Measurements from ENCODE around the gene FASTKD1. TPM values are rescaled to one million over a fixed set of nuclear protein-coding genes. Genes with fewer than 3 reads are reported as not detected.
"Not testable (repeated sequence)": the region's sequence is repeated elsewhere in the genome, so short reads cannot be mapped to it uniquely, and the experiment has no call there.

Gene FASTKD1
- polyA plus RNA-seq, 3 donors = 29.3 to 41.6 (median 41.2) TPM

DNA sequence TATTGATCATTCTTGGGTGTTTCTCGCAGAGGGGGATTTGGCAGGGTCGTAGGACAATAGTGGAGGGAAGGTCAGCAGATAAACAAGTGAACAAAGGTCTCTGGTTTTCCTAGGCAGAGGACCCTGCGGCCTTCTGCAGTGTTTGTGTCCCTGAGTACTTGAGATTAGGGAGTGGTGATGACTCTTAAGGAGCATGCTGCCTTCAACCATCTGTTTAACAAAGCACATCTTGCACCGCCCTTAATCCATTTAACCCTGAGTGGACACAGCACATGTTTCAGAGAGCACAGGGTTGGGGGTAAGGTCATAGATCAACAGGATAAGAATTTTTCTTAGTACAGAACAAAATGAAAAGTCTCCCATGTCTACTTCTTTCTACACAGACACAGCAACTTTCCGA, 874 bp upstream of the FASTKD1 start:
- DNase-seq = not testable (repeated sequence)

DNA sequence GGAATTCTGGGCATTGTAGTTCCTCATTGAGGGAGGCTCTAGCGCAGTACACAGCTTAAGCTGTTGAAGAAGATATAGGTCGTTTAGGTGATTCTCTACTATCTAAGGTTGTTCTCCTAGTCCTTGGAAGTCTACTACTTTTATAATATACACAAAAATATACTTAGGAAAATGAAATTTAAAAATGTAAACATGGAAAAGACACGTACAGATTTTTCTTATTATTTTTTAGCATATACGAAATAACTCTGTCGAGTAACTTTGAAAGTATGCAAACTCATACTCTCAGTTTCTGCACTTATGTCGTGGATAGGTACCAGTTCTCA, 272 bp upstream of the FASTKD1 start:
- no peak for DNase-seq

DNA sequence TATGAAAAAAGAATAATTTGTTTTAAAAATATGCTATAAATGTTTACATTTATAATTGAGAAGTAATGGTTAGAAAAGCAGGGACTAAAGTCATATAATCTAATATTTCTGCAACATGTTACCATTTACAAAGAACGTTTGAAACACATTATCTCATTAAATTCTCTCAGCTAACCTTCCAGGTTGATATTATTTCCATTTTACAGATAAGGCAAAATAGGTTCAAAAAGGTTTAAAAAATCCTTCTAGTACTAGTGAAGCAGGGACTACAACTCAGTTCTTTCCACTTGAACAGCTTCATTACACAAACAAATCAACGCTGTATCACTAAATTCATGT, 875 bp downstream of the FASTKD1 start:
- no peak for DNase-seq

DNA sequence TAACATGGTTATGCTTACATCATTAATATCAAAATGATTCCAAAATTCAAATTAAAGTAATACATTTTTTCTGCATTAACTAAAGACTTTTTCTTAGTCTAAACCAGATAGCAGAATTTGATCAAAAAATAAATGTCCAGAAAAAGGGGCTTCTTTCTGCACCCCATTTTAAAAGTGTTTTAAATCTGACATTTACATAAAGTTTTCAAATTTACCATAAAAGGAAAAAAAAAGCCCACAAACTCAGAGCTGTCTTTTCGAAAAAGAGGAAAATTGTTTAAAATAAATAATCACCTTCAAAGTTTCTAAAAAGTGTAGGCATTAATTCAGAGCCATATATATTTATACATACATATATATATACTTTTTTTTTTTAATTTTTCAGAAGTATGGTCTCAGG, 1.5 kb downstream of the FASTKD1 start:
- no peak for DNase-seq

DNA sequence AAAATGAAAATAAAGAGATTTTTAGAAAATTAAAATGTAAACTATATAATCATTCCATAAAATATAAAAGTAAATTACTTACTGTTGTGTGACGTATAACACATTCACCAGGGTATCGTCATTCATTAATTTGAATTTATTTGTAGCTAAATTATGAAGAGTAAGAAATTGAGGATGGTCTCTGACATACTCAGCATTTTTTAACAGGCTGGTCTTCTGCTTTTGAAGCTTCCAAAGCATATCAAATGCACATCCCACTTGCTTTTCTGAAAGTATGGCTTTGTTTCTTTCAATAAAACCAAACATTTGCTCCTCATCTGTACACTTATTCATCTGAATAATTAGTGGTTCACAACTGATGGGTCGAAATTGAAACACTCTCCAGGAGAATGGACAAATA, 2.1 kb downstream of the FASTKD1 start:
- DNase-seq = no peak

DNA sequence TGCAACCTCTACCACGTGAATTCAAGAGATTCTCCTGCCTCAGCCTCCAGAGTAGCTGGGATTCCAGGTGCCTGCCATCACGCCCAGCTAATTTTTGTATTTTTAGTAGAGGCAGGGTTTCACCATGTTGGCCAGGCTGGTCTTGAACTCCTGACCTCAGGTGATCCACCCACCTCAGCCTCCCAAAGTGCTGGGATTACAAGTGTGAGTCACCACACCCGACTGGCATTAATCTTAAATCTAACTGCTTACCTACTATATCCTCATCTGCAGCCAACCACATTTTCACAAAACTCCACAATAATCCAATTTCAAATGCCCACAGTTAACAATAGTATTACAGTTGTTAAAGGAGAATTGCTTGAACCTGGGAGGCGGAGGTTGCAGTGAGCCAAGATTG, 2.9 kb downstream of the FASTKD1 start:
- DNase-seq = not testable (repeated sequence)

DNA sequence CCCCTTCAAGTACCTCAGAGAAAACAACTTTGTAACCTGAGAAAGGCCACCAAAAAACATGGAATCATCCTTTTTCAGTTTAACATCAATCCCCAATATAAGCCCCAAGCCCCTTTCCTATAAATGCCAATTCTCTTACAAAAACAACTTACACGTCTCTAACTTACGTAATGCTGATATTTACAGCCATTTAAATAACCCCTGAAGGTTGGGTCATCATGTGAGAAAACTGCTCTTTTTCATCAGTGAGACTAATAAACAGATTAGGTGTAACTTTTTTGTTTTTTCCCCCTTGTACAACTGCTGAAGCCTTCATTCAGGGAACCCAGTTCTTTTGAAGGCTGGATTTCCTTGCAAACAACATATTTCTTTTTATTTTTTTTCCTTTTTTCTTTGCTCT, 3.7 kb downstream of the FASTKD1 start:
- DNase-seq = no peak

DNA sequence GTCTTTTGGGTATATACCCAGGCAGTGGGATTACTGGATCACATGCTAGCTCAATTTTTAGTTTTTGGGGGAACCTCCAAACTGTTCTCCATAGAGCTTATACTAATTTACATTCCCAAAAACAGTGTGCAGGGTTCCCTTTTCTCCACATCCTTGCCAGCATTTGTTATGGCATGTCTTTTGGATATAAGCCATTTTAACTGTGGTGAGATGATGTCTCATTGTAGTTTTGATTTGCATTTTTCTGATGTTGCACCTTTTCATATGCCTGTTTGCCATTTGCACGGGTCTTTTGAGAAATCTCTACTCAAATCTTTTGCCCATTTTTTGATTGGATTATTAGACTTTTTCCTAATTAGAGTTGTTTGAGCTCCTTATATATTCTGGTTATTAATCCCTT, 8.0 kb downstream of the FASTKD1 start:
- DNase-seq = no peak

DNA sequence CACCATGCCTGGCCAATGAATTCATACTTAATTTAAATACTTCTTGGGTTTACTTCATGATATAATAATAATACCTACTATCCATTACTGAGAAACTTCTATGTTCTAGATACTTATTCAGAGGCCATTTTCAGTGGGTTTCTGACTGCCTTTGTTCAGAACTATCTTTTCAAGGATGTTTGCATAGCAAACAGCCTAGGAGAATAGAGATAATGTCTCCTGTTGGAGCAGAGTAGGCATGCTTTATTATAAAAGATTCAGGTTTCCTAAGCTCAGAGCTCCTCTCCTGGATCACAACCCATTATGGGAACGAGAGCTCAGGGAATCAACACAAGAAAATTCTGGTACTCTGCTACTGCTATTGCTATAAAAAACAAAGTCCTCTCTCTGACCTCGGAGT, 11.1 kb downstream of the FASTKD1 start:
- DNase-seq = no peak

DNA sequence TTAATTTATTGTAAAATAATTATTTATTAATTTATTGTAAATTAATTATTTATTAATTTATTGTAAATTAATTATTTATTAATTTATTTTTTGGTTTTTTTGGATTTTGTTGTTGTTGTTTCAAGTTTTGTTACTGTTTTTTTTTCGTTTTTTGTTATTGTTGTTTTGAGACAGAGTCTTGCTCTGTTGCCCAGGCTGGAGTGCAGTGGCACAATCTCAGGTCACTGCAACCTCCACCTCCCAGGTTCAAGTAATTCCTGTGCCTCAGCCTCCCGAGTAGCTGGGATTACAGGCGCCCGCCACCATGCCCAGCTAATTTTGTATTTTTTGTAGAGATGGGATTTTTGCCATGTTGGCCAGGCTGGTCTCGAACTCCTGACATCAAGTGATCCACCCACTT, 11.6 kb downstream of the FASTKD1 start:
- DNase-seq = not testable (repeated sequence)

DNA sequence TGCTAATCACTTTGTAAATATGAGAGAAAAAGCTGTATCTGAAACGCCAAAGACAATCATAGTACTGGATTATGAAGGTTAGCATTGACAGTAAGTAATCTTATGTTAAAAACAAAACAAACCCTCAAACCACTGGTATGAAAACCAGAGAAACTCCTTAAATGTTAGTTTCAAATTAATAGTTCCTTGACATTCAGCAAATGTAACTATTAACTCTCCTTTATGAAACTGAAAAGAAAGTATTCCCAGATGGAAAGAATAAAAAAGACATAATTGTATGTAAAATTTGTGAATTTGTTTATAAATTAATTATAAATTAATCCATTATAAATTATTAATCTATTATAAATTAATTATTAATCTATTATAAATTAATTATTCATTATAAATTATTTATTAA, 12.3 kb downstream of the FASTKD1 start:
- DNase-seq = no peak

DNA sequence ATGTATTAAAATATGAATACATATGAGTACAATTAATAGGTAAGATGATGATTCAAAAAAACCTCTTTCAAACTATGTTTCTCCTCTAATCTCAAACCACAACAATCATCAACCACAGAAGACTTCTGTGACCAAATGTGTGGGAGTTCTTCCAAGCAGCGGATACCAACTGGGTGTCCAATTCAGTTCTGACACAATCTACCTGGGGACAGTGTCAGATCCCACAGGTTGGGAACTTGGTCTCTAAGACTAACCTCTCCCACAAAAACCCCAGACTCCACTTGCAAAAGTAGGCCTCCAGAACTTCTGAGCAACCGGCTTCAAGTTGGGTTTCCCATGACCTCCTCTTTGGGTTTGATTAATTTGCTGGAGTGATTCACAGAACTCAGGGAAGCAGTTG, 26.9 kb downstream of the FASTKD1 start:
- DNase-seq = no peak

DNA sequence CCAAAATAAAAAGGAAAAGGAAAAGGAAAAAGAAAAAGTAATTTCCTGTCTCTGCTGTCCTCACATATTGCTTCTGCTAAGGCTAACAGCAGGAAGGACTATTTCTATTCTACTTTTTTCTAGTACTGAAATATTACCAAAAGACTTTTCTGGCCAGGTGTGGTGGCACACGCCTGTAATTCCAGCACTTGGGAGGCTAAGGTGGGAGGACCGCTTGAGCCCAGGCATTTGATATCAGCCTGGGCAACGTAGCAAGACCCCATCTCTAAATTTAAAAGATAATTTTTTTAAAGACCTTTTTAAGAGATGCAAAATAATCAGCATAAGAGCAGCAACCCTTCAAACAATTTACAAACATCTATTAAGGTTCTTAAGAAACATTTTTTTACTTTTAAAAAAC, 31.2 kb downstream of the FASTKD1 start:
- DNase-seq = no peak

DNA sequence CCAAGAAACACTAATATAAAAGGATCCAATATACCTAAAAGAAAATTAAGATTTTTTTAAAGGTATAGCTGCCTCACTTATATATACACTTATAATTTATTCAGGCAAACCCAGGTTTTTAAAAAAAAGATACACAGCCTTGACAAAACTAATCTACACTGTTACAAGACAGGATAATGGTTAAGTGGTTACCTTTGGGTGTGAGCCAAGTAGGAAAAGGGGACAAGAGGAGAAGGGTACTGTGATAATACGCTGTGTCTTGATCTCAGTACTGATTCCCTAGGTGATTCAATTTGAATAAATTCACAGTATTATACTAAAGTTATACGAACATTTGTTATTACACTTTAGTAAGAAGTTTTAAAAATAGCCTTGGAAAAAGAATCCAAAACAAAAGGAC, 33.5 kb downstream of the FASTKD1 start:
- DNase-seq = no peak

DNA sequence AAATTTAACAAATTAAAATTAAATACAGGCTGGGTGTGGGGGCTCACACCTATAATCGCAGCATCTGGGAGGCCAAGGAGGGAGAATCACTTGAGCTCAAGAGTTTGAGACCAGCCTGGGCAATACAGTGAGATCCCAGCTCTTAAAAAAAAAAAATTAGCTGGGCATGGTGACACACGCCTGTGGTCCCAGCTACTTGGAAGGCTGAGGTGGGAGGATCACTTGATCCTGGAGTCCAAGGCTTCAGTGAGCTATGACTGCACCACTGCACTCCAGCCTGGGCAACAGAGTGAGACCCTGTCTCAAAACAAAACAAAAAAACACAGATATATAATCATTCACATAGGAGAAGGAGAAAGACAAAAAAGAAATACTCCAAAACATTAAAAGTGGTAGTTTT, 34.2 kb downstream of the FASTKD1 start:
- DNase-seq = not testable (repeated sequence)

DNA sequence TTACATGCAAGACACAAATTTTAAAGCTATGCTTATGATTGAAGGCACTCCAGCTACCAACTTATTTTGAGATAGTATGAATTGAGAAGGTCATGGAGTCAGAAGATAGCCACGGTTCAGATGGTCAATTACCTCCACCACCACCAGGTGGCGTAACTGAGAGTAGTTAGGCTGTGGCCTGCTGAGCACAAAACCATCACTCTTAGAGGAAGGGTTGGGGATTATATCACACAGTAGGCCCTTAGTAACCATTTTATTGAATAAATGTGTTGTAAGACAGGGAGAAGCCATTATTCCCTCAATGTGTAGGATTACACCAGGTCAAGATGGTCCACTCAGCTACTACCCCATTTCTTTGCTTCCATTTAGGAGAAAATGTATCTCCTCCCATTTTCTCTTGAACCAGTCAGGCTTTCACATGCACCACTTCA, 45.4 kb downstream of the FASTKD1 start:
- DNase-seq = peak; percentile 9

DNA sequence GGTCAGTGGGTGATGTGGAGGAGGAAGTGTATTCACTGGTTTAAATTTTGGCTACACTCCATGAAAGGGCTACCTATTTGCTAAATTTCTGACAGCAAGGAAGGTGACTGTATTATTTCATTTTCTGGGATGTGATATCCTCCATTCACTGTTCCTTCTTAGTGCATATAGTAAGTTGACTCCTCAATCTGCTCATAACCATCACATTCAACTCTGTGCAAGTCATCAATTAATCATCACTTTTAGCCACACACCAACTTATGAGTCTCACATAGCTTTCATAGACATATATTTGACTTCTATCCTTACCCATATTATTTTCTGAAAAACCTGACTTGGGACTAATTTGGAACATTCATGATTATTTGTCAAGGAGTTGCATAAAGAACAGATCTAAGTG, 47.2 kb downstream of the FASTKD1 start:
- no peak for DNase-seq

DNA sequence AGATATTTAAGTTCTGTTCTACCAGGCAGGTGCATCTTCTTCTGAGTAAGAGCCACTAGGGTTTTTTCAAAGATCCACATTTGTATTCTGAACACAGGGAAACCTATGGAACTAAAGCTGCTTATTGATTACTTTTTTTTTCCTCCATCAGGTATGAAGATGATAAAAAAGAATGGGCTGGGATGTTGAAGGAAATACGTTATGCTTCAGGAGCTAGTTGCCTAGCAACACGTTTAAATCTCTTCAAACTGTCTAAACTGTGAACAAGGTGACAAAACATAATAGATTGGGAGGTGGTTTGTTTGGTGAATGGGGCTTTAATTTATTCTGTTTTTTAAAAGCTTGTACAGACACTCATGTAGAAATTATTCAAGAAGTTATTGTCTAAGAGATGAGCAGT, 48.2 kb downstream of the FASTKD1 start:
- DNase-seq = no peak

DNA sequence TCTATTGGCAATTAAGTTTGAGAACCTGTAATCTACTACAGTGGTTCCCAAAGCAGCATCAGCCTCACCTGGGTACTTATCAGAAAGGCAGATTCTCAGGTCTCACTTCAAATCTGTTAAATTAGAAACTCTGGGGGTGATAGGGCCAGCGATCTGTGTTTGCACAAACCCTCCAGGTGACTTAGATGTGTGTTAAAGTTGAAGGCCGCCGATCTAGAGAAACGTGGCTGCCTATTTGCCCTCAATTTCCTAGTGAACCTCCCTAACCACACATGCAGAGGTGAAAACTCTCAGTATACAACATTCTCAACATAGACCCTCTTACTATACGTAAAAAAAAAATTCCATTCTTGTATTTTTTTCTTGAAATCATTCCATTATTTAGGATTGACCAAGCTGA, 50.0 kb downstream of the FASTKD1 start:
- DNase-seq = no peak

DNA sequence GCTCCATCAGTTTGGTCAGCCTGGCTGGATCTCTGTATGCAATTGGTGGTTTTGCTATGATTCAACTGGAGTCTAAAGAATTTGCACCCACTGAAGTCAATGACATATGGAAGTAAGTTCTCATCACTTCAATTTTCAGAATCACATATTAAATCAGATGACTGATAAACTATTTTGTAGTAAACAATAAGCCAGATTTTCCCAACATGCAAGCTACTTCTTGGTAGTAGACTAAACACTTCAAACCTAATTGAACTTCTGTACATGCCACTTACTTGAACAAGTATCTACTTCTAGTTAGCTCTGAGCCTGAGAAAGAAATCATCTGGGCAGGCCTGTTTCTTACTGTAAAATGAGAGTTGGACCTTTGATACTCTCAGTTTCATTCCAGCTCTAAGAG, 52.8 kb downstream of the FASTKD1 start:
- no peak for DNase-seq

DNA sequence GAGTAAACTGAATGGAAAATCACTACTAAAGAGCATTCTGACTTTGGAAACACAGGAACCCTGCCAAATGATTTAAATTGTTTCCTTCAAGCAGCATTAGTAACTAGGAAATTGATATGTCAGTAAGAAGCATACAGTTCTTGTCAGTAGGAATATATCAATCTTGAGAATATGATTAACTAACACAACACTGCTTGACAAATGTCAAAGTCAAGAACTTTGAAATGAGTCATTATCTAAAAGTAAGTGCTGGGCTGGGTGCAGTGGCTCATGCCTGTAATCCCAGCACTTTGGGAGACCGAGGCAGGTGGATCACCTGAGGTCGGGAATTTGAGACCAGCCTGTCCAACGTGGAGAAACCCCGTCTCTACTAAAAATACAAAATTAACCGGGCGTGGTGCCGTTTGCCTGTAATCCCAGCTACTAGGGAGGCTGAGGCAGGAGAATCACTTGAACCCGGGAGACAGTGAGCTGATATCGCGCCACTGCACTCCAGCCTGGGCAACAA, 57.1 kb downstream of the FASTKD1 start:
- not testable (repeated sequence) for DNase-seq

DNA sequence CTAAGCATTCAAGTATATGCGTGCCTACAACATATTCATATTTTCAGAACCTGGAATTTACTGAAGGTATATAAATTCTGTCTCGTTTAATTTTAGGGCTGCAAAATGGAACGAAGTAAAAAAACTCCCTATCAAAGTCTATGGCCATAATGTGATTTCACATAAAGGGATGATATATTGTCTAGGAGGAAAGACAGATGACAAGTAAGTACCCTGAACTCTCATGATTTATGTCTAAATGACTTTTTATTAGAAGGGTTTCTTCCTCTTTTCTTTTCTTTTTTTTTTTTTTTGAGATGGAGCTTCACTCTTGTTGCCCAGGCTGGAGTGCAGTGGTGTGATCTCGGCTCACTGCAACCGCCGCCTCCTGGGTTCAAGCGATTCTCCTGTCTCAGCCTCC, 58.9 kb downstream of the FASTKD1 start:
- not testable (repeated sequence) for DNase-seq

DNA sequence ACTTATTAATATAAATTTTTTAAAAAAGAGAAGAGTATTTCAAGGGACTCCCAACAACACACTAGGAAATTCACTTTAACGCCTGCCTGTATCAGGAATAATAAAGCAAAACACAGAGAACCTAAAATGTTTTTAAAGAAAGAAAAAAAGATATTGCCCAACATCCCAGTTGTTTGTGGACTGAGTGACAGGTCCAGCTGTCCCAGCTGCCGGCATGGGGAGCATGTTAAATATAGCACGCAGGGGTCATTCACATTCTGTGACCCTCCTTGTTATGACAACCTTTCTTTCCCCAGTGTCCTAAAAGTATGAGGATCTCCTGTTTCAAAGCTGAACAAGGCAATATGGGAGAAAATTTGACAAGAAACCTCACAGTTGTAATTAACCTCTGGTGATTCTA, 59.7 kb downstream of the FASTKD1 start:
- no peak for DNase-seq

DNA sequence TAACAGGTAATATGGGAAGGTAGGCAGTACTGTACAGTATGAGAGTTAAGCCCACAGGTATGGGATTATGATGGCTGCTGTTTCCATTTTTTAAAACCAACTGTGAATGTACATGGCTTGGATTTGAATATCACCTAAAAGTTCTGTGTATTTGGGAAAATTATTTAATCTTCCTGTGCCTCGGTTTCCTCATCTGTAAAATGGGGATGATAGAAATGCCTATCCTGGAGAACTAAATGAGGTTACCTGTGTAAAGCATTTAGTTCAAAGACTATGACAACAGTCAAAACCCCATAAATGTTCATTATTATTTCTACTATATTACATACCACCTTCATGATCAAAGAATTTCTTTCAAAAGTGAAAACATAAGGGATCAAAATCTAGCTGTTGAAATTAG, 60.6 kb downstream of the FASTKD1 start:
- DNase-seq = no peak

DNA sequence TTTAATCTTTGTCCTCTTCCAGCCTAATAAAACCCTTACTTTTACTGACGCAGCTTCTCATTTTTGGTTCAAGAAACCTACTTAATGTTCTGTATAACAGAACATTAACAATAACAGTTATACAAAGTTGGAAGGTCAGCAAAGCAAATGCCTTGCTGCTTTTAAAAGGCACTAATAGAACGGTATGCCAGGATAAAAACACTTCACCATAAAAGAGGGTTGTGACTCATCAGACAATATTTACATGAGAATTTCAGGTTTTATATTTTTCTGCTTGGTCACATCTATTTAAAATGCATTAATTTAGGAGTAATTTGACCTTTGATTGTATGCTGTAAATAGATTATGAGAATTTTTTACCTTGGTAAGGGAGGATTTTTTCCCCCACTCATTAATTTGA, 61.1 kb downstream of the FASTKD1 start:
- DNase-seq = no peak
